Muscle of leg (tissue), 11 donors: ENCODE results near the gene MRPS16. TPM values are rescaled to one million over a fixed set of nuclear protein-coding genes. Genes with fewer than 3 reads are reported as not detected.

ENCODE experiments used
- DNase-seq: peaks from one replicate; pipeline ENCODE4 v3.0.0; 2013
- H3K27ac ChIP-seq: one replicate; pipeline ENCODE4 v1.5.1; 2013; ENCODE audit warnings: mild to moderate bottlenecking, low read length, control low read depth
- H3K27me3 ChIP-seq: one replicate; pipeline ENCODE4 v1.6.1; 2013; ENCODE audit warnings: low read length; ENCODE audit not compliant: control insufficient read depth, insufficient read depth
- H3K36me3 ChIP-seq: one replicate; pipeline ENCODE4 v1.6.1; 2013; ENCODE audit warnings: low read length; ENCODE audit not compliant: control insufficient read depth, insufficient read depth
- H3K4me1 ChIP-seq: one replicate; pipeline ENCODE4 v1.6.1; 2013; ENCODE audit warnings: low read length; ENCODE audit not compliant: control insufficient read depth, insufficient read depth
- H3K4me3 ChIP-seq: one replicate; pipeline ENCODE4 v1.5.1; 2013; ENCODE audit warnings: low read length, control low read depth
- H3K9me3 ChIP-seq: replicated peaks from 2 replicates; pipeline ENCODE4 v1.6.1; 2013; ENCODE audit warnings: low read depth, low read length; ENCODE audit not compliant: control insufficient read depth
- WGBS: methylation state at CpG from one replicate; pipeline ENCODE4 v1.1.5; 2013; ENCODE audit warnings: missing lambda C conversion rate; ENCODE audit not compliant: insufficient coverage; 5-methylcytosine and 5-hydroxymethylcytosine counted together
- polyA plus RNA-seq, 8 donors: library from polyadenylated mRNA; unstranded; fragments of 120-200 nt; gene quantifications; one replicate each; pipeline versions ENCODE4 v1.2.1 to v1.2.3, GENCODE V29; 2013; ENCODE audit warnings: inconsistent platforms in 1 of 8, low replicate concordance in 1 of 8; ENCODE audit not compliant: insufficient read length in 8 of 8, insufficient read depth in 1 of 8
- total RNA-seq: library from RNA; stranded (reverse); fragments of 120-200 nt; gene quantifications from one replicate; pipeline ENCODE4 v1.2.4, GENCODE V29; 2013

MRPS16 gene
- total and polyA plus RNA-seq, 9 donors, result 51.2 to 80.1 (median 68.5) TPM

GRCh38 chr10:73246322-73246645 is 6.2 kb downstream of the MRPS16 start:
- Histone ChIP-seq H3K36me3 (peaks cover 42% of the 10 kb centered on the region), H3K9me3 (no peaks in the 10 kb centered on the region), H3K27me3 (no peaks in the 10 kb centered on the region), H3K4me3 (peak overlapping the region; percentile 86), H3K4me1 (peaks cover 10% of the 10 kb centered on the region), H3K27ac (peak overlapping the region; percentile 90)
- WGBS, result no CpG with 5 or more reads among the region's 8 CpGs
- DNase-seq, result no peak

- 58% methylated on average over 2 of the region's 8 CpGs for WGBS
- peaks cover 37% of the 10 kb centered on the region for H3K36me3 ChIP-seq
- H3K4me1 ChIP-seq, result peaks cover 8% of the 10 kb centered on the region
- no peaks in the 10 kb centered on the region for H3K9me3 ChIP-seq
- no peaks in the 10 kb centered on the region for H3K27me3 ChIP-seq
- H3K27ac ChIP-seq, result no peak overlapping the region
- no peak for DNase-seq
- H3K4me3 ChIP-seq, result no peak overlapping the region
Measured at GRCh38 chr10:73244866-73245477, 7.5 kb downstream of the MRPS16 start.

- H3K4me3 ChIP-seq, result no peak overlapping the region
- no CpG with 5 or more reads among the region's 2 CpGs for WGBS
- no peaks in the 10 kb centered on the region for H3K27me3 ChIP-seq
- peaks cover 58% of the 10 kb centered on the region for H3K36me3 ChIP-seq
- H3K4me1 ChIP-seq, result peaks cover under 1% of the 10 kb centered on the region
- no peak for DNase-seq
- no peak overlapping the region for H3K27ac ChIP-seq
- H3K9me3 ChIP-seq, result no peaks in the 10 kb centered on the region
Measured at GRCh38 chr10:73239908-73240307, 12.5 kb downstream of the MRPS16 start.

- no peak overlapping the region for H3K27ac ChIP-seq
- no peaks in the 10 kb centered on the region for H3K27me3 ChIP-seq
- DNase-seq, result no peak
- H3K4me3 ChIP-seq, result no peak overlapping the region
- H3K4me1 ChIP-seq, result no peaks in the 10 kb centered on the region
- no peaks in the 10 kb centered on the region for H3K9me3 ChIP-seq
- WGBS, result no CpG with 5 or more reads among the region's 5 CpGs
- H3K36me3 ChIP-seq, result peaks cover 54% of the 10 kb centered on the region
Measured at GRCh38 chr10:73238990-73239566, 13.4 kb downstream of the MRPS16 start.

GRCh38 chr10:73234695-73235094 is 17.7 kb downstream of the MRPS16 start:
- H3K36me3 ChIP-seq, result peaks cover 54% of the 10 kb centered on the region
- WGBS, result 80% methylated on average over 1 of the region's 7 CpGs
- no peak for DNase-seq
- H3K27me3 ChIP-seq, result no peaks in the 10 kb centered on the region
- no peak overlapping the region for H3K27ac ChIP-seq
- no peaks in the 10 kb centered on the region for H3K9me3 ChIP-seq
- H3K4me3 ChIP-seq, result no peak overlapping the region
- no peaks in the 10 kb centered on the region for H3K4me1 ChIP-seq

- WGBS, result no CpG with 5 or more reads among the region's 2 CpGs
- H3K4me1 ChIP-seq, result no peaks in the 10 kb centered on the region
- DNase-seq, result no peak
- H3K9me3 ChIP-seq, result no peaks in the 10 kb centered on the region
- peaks cover 52% of the 10 kb centered on the region for H3K36me3 ChIP-seq
- H3K4me3 ChIP-seq, result no peak overlapping the region
- H3K27me3 ChIP-seq, result no peaks in the 10 kb centered on the region
- H3K27ac ChIP-seq, result no peak overlapping the region
Measured at GRCh38 chr10:73233883-73234282, 18.6 kb downstream of the MRPS16 start.

- no peak for DNase-seq
- 77% methylated on average over 3 of the region's 8 CpGs for WGBS
- H3K36me3 ChIP-seq, result peaks cover 48% of the 10 kb centered on the region
- no peak overlapping the region for H3K27ac ChIP-seq
- H3K27me3 ChIP-seq, result no peaks in the 10 kb centered on the region
- no peaks in the 10 kb centered on the region for H3K4me1 ChIP-seq
- no peaks in the 10 kb centered on the region for H3K9me3 ChIP-seq
- H3K4me3 ChIP-seq, result no peak overlapping the region
Measured at GRCh38 chr10:73232887-73233286, 19.6 kb downstream of the MRPS16 start.

GRCh38 chr10:73229567-73229966 is 22.9 kb downstream of the MRPS16 start:
- Histone ChIP-seq H3K9me3 (no peaks in the 10 kb centered on the region), H3K36me3 (peaks cover 23% of the 10 kb centered on the region), H3K27ac (no peak overlapping the region), H3K4me3 (no peak overlapping the region), H3K4me1 (no peaks in the 10 kb centered on the region), H3K27me3 (no peaks in the 10 kb centered on the region)
- 80% methylated on average over 4 of the region's 6 CpGs for WGBS
- DNase-seq, result no peak

- 100% methylated on average over 1 of the region's 3 CpGs for WGBS
- no peaks in the 10 kb centered on the region for H3K9me3 ChIP-seq
- H3K36me3 ChIP-seq, result peaks cover 21% of the 10 kb centered on the region
- H3K27ac ChIP-seq, result no peak overlapping the region
- no peak for DNase-seq
- no peak overlapping the region for H3K4me3 ChIP-seq
- no peaks in the 10 kb centered on the region for H3K27me3 ChIP-seq
- no peaks in the 10 kb centered on the region for H3K4me1 ChIP-seq
Measured at GRCh38 chr10:73228247-73228646, 24.2 kb downstream of the MRPS16 start.

GRCh38 chr10:73226663-73227062 is 25.8 kb downstream of the MRPS16 start:
- Histone ChIP-seq H3K4me3 (no peak overlapping the region), H3K27ac (no peak overlapping the region), H3K36me3 (peaks cover 10% of the 10 kb centered on the region), H3K9me3 (no peaks in the 10 kb centered on the region), H3K4me1 (no peaks in the 10 kb centered on the region), H3K27me3 (no peaks in the 10 kb centered on the region)
- no peak for DNase-seq

GRCh38 chr10:73225518-73225917 is 26.9 kb downstream of the MRPS16 start:
- DNase-seq, result no peak
- Histone ChIP-seq H3K27ac (no peak overlapping the region), H3K9me3 (no peaks in the 10 kb centered on the region), H3K4me3 (no peak overlapping the region), H3K4me1 (no peaks in the 10 kb centered on the region), H3K36me3 (peaks cover 9% of the 10 kb centered on the region), H3K27me3 (no peaks in the 10 kb centered on the region)
